GM18868 (cell line): Measurements from ENCODE around the gene VSTM5.
"Not testable (repeated sequence)": the region's sequence is repeated elsewhere in the genome, so short reads cannot be mapped to it uniquely, and the experiment has no call there.

Source experiments
- ATAC-seq: cut with Tn5 transposase; IDR thresholded peaks from one replicate; pipeline ENCODE4 v1.9.1; 2021; ENCODE audit warnings: mild to moderate bottlenecking, moderate library complexity; ENCODE audit not compliant: unreplicated experiment

The VSTM5 gene

GRCh38 chr11:93801366-93801765, 49.1 kb downstream of the VSTM5 start:
- no peak for ATAC-seq

- ATAC-seq = no peak
These were observed 53.8 kb downstream of the VSTM5 start for GRCh38 chr11:93796441-93797231.

GRCh38 chr11:93791493-93791892, 58.9 kb downstream of the VSTM5 start:
- no peak for ATAC-seq

GRCh38 chr11:93784935-93785360, 65.5 kb downstream of the VSTM5 start:
- peak; percentile 22 for ATAC-seq

- peak; percentile 97 for ATAC-seq
These were observed 66.1 kb downstream of the VSTM5 start, which contains the start of gene MED17 for GRCh38 chr11:93784145-93784934. Gene MED17, plus strand, starts transcription at chr11:93784282. Its CDS starts 232 bp downstream, at chr11:93784514.

GRCh38 chr11:93783765-93784144, 66.7 kb downstream of the VSTM5 start:
- peak; percentile 56 for ATAC-seq

- ATAC-seq = no peak
These were observed 67.1 kb downstream of the VSTM5 start for GRCh38 chr11:93783362-93783761.

- no peak for ATAC-seq
These were observed 75.1 kb downstream of the VSTM5 start for GRCh38 chr11:93775289-93775688.

- ATAC-seq = not testable (repeated sequence)
These were observed 75.9 kb downstream of the VSTM5 start for GRCh38 chr11:93774560-93774959.

GRCh38 chr11:93773601-93774200, 76.7 kb downstream of the VSTM5 start:
- ATAC-seq = no peak

GRCh38 chr11:93773045-93773477, 77.4 kb downstream of the VSTM5 start:
- no peak for ATAC-seq

- no peak for ATAC-seq
These were observed 78.3 kb downstream of the VSTM5 start for GRCh38 chr11:93772123-93772522.

- ATAC-seq = no peak
These were observed 80.3 kb downstream of the VSTM5 start for GRCh38 chr11:93770160-93770559.
